Mammary epithelial cell (primary cell): ENCODE data around the gene SRGAP2B.
"Not testable (repeated sequence)": the region's sequence is repeated elsewhere in the genome, so short reads cannot be mapped to it uniquely, and the experiment has no call there.

Experiments used
- CTCF ChIP-seq, 2 donors: IDR thresholded peaks in 1 of 2; conservative IDR thresholded peaks in 1 of 2; 2 replicates each; pipeline ENCODE4 v1.5.1; 2011 to 2012; ENCODE audit warnings: inconsistent platforms in 2 of 2, low read length in 2 of 2, mild to moderate bottlenecking in 2 of 2, control low read depth in 1 of 2, low read depth in 1 of 2; ENCODE audit not compliant: insufficient read depth in 1 of 2; ENCODE audit errors: extremely low read depth in 1 of 2
- EZH2 ChIP-seq: IDR thresholded peaks from 2 replicates; pipeline ENCODE4 v1.6.1; 2012; ENCODE audit warnings: low read length, inconsistent platforms, borderline replicate concordance

GRCh38 chr1:144964765-144965164, 130.4 kb downstream of the SRGAP2B start:
- not testable (repeated sequence) for TF ChIP-seq CTCF (conservative IDR thresholded peaks at IDR 0.05 in 1 of 2, IDR thresholded peaks at IDR 0.05 in 1 of 2; ENCODE audit: extremely low read depth in 1 of 2, insufficient read depth in 1 of 2, low read depth in 1 of 2, low read length in 2 of 2); EZH2
